Gastroesophageal sphincter (tissue), 4 donors: ENCODE measurements around the gene PRKCQ. TPM values are rescaled to one million over a fixed set of nuclear protein-coding genes. Genes with fewer than 3 reads are reported as not detected.
"Not testable (repeated sequence)": the region's sequence is repeated elsewhere in the genome, so short reads cannot be mapped to it uniquely, and the experiment has no call there.

ENCODE experiments used
- ATAC-seq: fragments of 150-250 bp; one replicate; pipeline ENCODE4 v1.9.1; 2016; ENCODE audit warnings: mild to moderate bottlenecking, moderate library complexity
- H3K27ac ChIP-seq, 4 donors: fragments of 200-600 bp; sonication (generic) in 3 of 4; 1 replicate in 3 of 4; 2 replicates in 1 of 4; pipeline ENCODE4 v1.5.1; 2016 to 2019
- H3K27me3 ChIP-seq: fragments of 200-600 bp; sonication (generic); one replicate; pipeline ENCODE4 v1.5.1; 2019
- H3K36me3 ChIP-seq, 2 donors: fragments of 200-600 bp; sonication (generic); one replicate each; pipeline ENCODE4 v1.5.1; 2019; ENCODE audit warnings: control low read depth in 1 of 2
- H3K4me1 ChIP-seq, 3 donors: fragments of 200-600 bp; sonication (generic); 1 replicate in 2 of 3; 2 replicates in 1 of 3; pipeline ENCODE4 v1.5.1; 2016 to 2019; ENCODE audit warnings: control low read depth in 2 of 3
- H3K4me3 ChIP-seq, 2 donors: fragments of 200-600 bp; sonication (generic); one replicate each; pipeline ENCODE4 v1.5.1; 2019; ENCODE audit warnings: mild to moderate bottlenecking in 1 of 2, moderate library complexity in 1 of 2
- H3K9me3 ChIP-seq, 3 donors: fragments of 200-600 bp; sonication (generic); one replicate each; pipeline ENCODE4 v1.5.1; 2017 to 2019; ENCODE audit warnings: control low read depth in 2 of 3
- EP300 ChIP-seq: sonication (generic); formaldehyde crosslinking; IDR thresholded peaks from one replicate; pipeline ENCODE4 v1.6.1; 2017; ENCODE audit warnings: antibody characterized with exemption, mild to moderate bottlenecking
- POLR2A ChIP-seq, 2 donors: fragments of 450-650 bp; IDR thresholded peaks; one replicate each; pipeline ENCODE4 v1.6.1; 2017; ENCODE audit warnings: antibody characterized with exemption in 2 of 2, mild to moderate bottlenecking in 2 of 2, moderate library complexity in 1 of 2
- POLR2AphosphoS5 ChIP-seq: sonication (generic); formaldehyde crosslinking; IDR thresholded peaks from one replicate; pipeline ENCODE4 v1.6.1; 2017; ENCODE audit warnings: antibody characterized with exemption
- WGBS, 2 donors: methylation state at CpG; one replicate each; pipeline ENCODE4 v1.1.5; 2018; ENCODE audit warnings: low coverage in 1 of 2; 5-methylcytosine and 5-hydroxymethylcytosine counted together
- total RNA-seq, 4 donors: library from RNA; depleted of rRNA; stranded (reverse); fragments of >200 nt; gene quantifications; one replicate each; pipeline ENCODE4 v1.1.0, GENCODE V29; 2016
- TF ChIP-seq, protein P1 (sequence below), 4 experiments: fragments of 200-600 bp in 2 of 4; fragments of 450-650 bp in 2 of 4; sonication (generic) in 1 of 4; IDR thresholded peaks; one replicate each; pipeline ENCODE4 v1.5.1; 2017 to 2019; ENCODE audit warnings: antibody characterized with exemption in 4 of 4, mild to moderate bottlenecking in 2 of 4, moderate library complexity in 2 of 4

Gene PRKCQ
- total RNA-seq, 4 donors from 2014 or later = 2.0 to 7.6 (median 4.3) TPM

DNA sequence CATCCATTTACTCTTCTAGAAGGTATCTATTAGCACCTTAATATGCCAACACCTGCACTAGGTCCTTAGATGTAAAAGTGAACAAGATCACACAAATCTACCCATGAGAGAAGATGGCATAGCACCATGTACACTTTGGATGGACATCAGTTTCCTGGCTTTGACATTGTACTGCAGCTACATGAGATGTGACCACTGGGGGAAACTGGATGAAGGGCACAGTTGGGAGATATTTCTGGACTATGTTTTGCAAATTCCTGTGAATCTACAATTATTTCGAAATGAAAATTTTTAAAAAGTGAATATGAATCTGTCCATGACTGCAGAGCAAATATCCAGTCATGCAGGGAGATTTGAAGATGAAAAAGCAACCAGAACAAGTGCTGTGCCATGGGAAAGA, 124.5 kb downstream of the PRKCQ start:
- no peak overlapping the region for H3K4me3 ChIP-seq
- TF ChIP-seq POLR2AphosphoS5 = no peak
- TF ChIP-seq, protein P1, sequence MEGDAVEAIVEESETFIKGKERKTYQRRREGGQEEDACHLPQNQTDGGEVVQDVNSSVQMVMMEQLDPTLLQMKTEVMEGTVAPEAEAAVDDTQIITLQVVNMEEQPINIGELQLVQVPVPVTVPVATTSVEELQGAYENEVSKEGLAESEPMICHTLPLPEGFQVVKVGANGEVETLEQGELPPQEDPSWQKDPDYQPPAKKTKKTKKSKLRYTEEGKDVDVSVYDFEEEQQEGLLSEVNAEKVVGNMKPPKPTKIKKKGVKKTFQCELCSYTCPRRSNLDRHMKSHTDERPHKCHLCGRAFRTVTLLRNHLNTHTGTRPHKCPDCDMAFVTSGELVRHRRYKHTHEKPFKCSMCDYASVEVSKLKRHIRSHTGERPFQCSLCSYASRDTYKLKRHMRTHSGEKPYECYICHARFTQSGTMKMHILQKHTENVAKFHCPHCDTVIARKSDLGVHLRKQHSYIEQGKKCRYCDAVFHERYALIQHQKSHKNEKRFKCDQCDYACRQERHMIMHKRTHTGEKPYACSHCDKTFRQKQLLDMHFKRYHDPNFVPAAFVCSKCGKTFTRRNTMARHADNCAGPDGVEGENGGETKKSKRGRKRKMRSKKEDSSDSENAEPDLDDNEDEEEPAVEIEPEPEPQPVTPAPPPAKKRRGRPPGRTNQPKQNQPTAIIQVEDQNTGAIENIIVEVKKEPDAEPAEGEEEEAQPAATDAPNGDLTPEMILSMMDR (IDR thresholded peaks at IDR 0.05) = no peak
- TF ChIP-seq EP300 = no peak
- TF ChIP-seq POLR2A (IDR thresholded peaks at IDR 0.05) = no peak
- WGBS, 2 donors = 86 to 93% methylated on average over 1 of the region's 1 CpG
- H3K4me1 ChIP-seq = no peaks in the 10 kb centered on the region
- no peaks in the 10 kb centered on the region for H3K27me3 ChIP-seq
- H3K9me3 ChIP-seq = peaks cover 0 to 17% (median 0%) of the 10 kb centered on the region in 3 donors
- H3K36me3 ChIP-seq = peaks cover 0 to 16% of the 10 kb centered on the region in 2 donors
- H3K27ac ChIP-seq = no peak overlapping the region
- no peak for ATAC-seq

DNA sequence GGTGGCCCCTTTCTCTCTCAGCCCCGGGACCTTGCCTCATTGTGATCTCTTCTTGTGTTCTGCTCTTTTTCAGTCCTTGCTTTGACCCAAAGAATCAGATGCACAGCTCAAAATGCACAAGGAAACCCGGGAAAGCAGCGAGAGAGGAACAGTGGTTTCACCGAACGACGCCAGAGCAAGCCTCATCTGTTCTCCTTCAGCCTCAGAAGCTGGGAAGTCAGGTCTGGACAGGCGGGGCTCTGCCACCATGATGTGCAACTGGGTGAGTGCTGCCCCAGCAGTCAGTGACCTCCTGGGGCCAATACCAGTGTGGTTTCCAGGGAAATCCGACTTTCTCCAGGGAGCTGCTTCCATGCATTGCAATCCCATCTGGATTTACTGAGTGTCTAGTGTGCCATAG, 133.4 kb downstream of the PRKCQ start:
- Histone ChIP-seq H3K27me3 (no peaks in the 10 kb centered on the region), H3K36me3 (no peaks in the 10 kb centered on the region), H3K4me3 (no peak overlapping the region), H3K27ac (no peak overlapping the region), H3K9me3 (no peaks in the 10 kb centered on the region), H3K4me1 (peaks cover 0 to 4% (median 0%) of the 10 kb centered on the region in 3 donors)
- ATAC-seq = no peak
- 100% methylated on average over 1 of the region's 8 CpGs; no CpG with 5 or more reads in 1 of the 2 donors for WGBS, 2 donors
- no peak for TF ChIP-seq EP300
- no peak for TF ChIP-seq POLR2AphosphoS5
- TF ChIP-seq POLR2A (IDR thresholded peaks at IDR 0.05) = no peak
- TF ChIP-seq, protein P1 (IDR thresholded peaks at IDR 0.05) = no peak

DNA sequence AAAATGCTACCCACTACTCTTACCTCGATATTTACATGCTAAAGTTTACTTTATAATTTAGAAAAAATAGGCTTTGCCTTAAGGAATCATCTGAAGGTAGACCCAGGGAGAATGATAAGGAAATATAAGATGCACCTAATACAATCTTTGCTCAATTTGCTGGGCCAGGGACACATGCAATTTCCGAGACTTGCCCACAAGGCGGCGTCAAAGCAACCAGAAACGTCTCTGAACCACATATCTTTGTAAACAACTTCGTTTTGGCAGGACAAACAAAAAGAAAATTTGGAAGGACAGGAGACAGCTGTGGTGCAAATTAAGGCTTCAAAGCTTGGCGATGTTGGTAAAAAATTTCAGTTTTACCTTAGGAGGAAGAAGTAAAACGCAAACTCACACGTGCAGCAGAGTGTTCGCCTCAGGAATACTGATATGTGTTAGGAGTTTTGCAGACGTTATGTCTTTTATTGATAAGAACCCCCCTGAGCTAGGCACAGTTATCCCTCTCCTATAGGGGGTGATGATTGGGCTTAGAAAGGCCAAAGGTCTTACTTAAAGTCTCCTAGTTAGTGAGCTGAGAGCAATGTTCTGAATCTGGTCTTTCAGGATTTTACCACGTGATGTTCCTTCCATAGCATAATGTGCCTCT, 134.3 kb downstream of the PRKCQ start:
- H3K27me3 ChIP-seq = no peaks in the 10 kb centered on the region
- TF ChIP-seq, protein P1 (IDR thresholded peaks at IDR 0.05) = peak in 3 of 4 experiments; percentile 29 to 51 (median 48)
- TF ChIP-seq EP300 = no peak
- no peaks in the 10 kb centered on the region for H3K36me3 ChIP-seq
- H3K4me3 ChIP-seq = no peak overlapping the region
- no peak for ATAC-seq
- no peak overlapping the region for H3K27ac ChIP-seq
- 23 to 30% methylated on average over 12 of the region's 12 CpGs for WGBS, 2 donors
- H3K9me3 ChIP-seq = no peaks in the 10 kb centered on the region
- peaks cover 0 to 4% (median 0%) of the 10 kb centered on the region in 3 donors for H3K4me1 ChIP-seq

DNA sequence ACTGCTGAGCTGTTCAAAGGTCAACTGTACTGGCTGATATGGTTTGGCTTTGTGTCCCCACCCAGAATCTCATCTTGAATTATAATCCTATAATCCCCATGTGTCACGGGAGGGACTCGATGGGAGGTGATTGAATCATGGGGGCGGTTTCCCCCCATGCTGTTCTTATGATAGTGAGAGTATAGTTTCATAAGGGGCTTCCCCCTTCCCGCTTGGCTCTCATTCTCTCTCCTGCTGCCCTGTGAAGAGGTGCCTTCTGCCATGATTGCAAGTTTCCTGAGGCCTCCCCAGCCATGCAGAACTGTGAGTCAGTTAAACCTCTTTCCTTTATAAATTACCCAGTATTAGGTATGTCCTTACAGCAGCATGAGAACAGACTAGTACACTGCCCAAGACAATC, 140.2 kb downstream of the PRKCQ start:
- not testable (repeated sequence) for ATAC-seq, H3K4me3 ChIP-seq
- 68 to 92% methylated on average over 3 to 4 of the region's 4 CpGs for WGBS, 2 donors

DNA sequence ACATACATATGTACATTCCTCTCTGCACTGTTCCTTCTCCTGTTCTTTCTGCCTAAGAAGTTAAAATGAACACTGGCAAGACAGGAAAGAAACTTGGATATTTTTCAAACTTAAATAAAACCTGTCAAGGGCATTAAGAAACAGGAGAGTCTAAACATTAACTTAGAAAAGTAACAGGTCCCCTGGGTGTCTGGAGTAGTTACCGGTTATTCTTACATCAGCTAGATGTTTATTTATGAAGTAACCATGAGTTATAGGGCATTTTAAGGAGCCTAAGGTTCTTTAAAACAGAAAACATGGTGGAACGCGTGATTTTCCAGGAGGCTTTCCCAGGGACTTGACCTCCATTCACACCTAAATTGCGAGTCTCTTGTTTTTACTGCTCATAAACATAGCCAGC, 148.2 kb downstream of the PRKCQ start:
- H3K4me1 ChIP-seq = peaks cover 0 to 13% (median 0%) of the 10 kb centered on the region in 3 donors
- no peak overlapping the region for H3K27ac ChIP-seq
- H3K27me3 ChIP-seq = no peaks in the 10 kb centered on the region
- H3K9me3 ChIP-seq = no peaks in the 10 kb centered on the region
- no peak for TF ChIP-seq EP300
- TF ChIP-seq, protein P1 (IDR thresholded peaks at IDR 0.05) = no peak
- TF ChIP-seq POLR2A (IDR thresholded peaks at IDR 0.05) = no peak
- no peak for TF ChIP-seq POLR2AphosphoS5
- no peak overlapping the region for H3K4me3 ChIP-seq
- H3K36me3 ChIP-seq = no peaks in the 10 kb centered on the region
- WGBS, 2 donors = 20 to 21% methylated on average over 4 of the region's 4 CpGs
- no peak for ATAC-seq

More for the DNA sequence above, 140.2 kb downstream of the PRKCQ start:
- not testable (repeated sequence) for H3K4me1 ChIP-seq, H3K27ac ChIP-seq, H3K27me3 ChIP-seq, H3K36me3 ChIP-seq, H3K9me3 ChIP-seq
